ENCODE measurements around the gene MAP3K3. TPM values are rescaled to one million over a fixed set of nuclear protein-coding genes. Genes with fewer than 3 reads are reported as not detected.

MAP3K3 gene
- total and polyA plus RNA-seq, 4 donors: 24.5 to 56.3 (median 41.5) TPM

GRCh38 chr17:63631626-63632025 is 9.4 kb downstream of the MAP3K3 start:
- peak overlapping the region in 1 of 2 donors; percentile 43 for H3K27ac ChIP-seq (ENCODE audit: low read depth in 1 of 2, low read length in 1 of 2)

DNA sequence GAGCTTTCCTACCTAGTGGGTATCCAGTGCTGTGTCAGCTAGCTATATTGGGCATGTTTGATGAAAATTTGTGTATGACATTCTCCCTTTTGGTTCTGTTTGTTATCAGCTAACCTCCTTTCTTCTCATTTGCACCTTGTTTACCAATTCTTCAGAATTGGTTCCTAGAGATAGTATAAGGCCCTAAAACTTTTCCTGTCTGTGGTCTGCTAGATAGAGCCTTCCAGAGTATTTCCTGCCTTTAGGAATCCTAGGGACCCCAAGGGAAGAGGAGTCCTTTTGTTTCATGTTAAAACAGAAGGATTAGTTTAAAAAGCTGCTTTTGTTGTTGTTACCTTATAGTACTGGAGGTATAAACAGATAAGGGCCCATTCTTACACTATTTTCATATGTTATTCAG is 11.5 kb downstream of the MAP3K3 start:
- ATAC-seq (ENCODE audit: insufficient read depth, low FRiP score) (no peak), DNase-seq (no peak)
- H3K4me1 ChIP-seq (ENCODE audit: control insufficient read depth in 5 of 5, insufficient read depth in 5 of 5, low read length in 5 of 5): peaks cover 0 to 30% (median 3%) of the 10 kb centered on the region in 5 donors
- no peaks in the 10 kb centered on the region for H3K27me3 ChIP-seq (ENCODE audit: control insufficient read depth in 3 of 3, insufficient read depth in 3 of 3, low read length in 2 of 3)
- TF ChIP-seq CTCF (IDR thresholded peaks at IDR 0.05; ENCODE audit: control extremely low read depth, extremely low read depth): no peak
- H3K9me3 ChIP-seq (ENCODE audit: control insufficient read depth in 4 of 4, insufficient read depth in 3 of 4, low read length in 3 of 4): no peaks in the 10 kb centered on the region
- H3K4me3 ChIP-seq: no peak overlapping the region
- H3K9ac ChIP-seq (ENCODE audit: insufficient read depth in 1 of 2, low read length in 2 of 2): no peak overlapping the region
- H3K36me3 ChIP-seq (ENCODE audit: control insufficient read depth in 4 of 4, insufficient read depth in 4 of 4, low read length in 4 of 4): peaks cover 6 to 25% (median 15%) of the 10 kb centered on the region in 4 donors
- H3K27ac ChIP-seq (ENCODE audit: low read depth in 1 of 2, low read length in 1 of 2): peak overlapping the region; percentile 9 to 54

More at GRCh38 chr17:63631626-63632025, 9.4 kb downstream of the MAP3K3 start:
- H3K36me3 ChIP-seq (ENCODE audit: control insufficient read depth in 4 of 4, insufficient read depth in 4 of 4, low read length in 4 of 4): peaks cover 6 to 13% (median 11%) of the 10 kb centered on the region in 4 donors
- WGBS, 2 donors: 75 to 82% methylated on average over 1 of the region's 1 CpG
- H3K27me3 ChIP-seq (ENCODE audit: control insufficient read depth in 3 of 3, insufficient read depth in 3 of 3, low read length in 2 of 3): no peaks in the 10 kb centered on the region
- H3K9ac ChIP-seq (ENCODE audit: insufficient read depth in 1 of 2, low read length in 2 of 2): no peak overlapping the region
- H3K9me3 ChIP-seq (ENCODE audit: control insufficient read depth in 4 of 4, insufficient read depth in 3 of 4, low read length in 3 of 4): no peaks in the 10 kb centered on the region
- DNase-seq (no peak), ATAC-seq (ENCODE audit: insufficient read depth, low FRiP score) (no peak)
- no peak overlapping the region for H3K4me3 ChIP-seq
- no peak for TF ChIP-seq CTCF (IDR thresholded peaks at IDR 0.05; ENCODE audit: control extremely low read depth, extremely low read depth)
- peaks cover 6 to 36% (median 10%) of the 10 kb centered on the region in 5 donors for H3K4me1 ChIP-seq (ENCODE audit: control insufficient read depth in 5 of 5, insufficient read depth in 5 of 5, low read length in 5 of 5)

DNA sequence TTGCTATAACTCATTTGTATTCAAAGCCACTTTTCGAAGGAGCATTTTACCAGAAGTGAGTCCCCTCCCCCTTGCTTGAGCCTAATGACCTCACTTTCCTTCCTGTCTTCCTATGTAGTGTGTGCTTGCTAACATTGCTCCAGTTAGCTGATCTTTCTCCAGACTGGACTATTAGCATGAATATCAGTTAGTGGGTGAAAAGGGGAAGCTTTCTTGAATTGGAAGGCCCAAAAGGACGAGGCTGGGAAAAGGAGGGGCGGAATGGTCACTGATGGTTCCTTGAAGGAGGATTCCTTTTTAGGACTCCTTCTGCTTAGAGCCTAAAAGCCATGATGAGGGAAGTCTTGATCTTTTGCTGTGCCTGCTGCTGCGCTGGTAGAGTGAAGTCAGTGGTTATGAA is 11.9 kb downstream of the MAP3K3 start:
- DNase-seq (peak in 2 of 3 donors; percentile 25 to 41), ATAC-seq (ENCODE audit: insufficient read depth, low FRiP score) (no peak)
- H3K4me3 ChIP-seq: no peak overlapping the region
- peak overlapping the region in 1 of 2 donors; percentile 70 for H3K27ac ChIP-seq (ENCODE audit: low read depth in 1 of 2, low read length in 1 of 2)
- peaks cover 0 to 26% (median 3%) of the 10 kb centered on the region in 5 donors for H3K4me1 ChIP-seq (ENCODE audit: control insufficient read depth in 5 of 5, insufficient read depth in 5 of 5, low read length in 5 of 5)
- H3K9ac ChIP-seq (ENCODE audit: insufficient read depth in 1 of 2, low read length in 2 of 2): no peak overlapping the region
- no peaks in the 10 kb centered on the region for H3K9me3 ChIP-seq (ENCODE audit: control insufficient read depth in 4 of 4, insufficient read depth in 3 of 4, low read length in 3 of 4)
- TF ChIP-seq CTCF (IDR thresholded peaks at IDR 0.05; ENCODE audit: control extremely low read depth, extremely low read depth): no peak
- H3K27me3 ChIP-seq (ENCODE audit: control insufficient read depth in 3 of 3, insufficient read depth in 3 of 3, low read length in 2 of 3): no peaks in the 10 kb centered on the region
- WGBS, 2 donors: 42 to 49% methylated on average over 4 of the region's 4 CpGs
- H3K36me3 ChIP-seq (ENCODE audit: control insufficient read depth in 4 of 4, insufficient read depth in 4 of 4, low read length in 4 of 4): peaks cover 9 to 25% (median 15%) of the 10 kb centered on the region in 4 donors

DNA sequence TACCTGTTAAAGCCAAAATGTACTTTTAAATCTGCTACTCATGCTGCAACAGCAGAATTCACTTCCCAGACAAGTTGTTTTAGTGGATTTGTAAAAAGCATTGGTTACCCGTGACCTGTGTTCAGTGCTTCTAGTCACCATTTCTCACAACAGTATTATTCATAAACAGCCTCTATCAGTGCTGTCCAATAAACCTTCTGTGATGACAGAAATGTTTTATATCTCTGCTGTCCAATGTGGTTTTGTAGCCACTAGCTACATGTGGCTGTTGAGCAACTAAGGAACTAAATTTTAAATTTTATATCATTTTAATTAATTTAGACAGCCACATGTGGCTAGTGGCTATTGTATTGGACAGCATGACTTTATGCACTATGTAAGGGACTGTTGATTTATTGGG is 12.6 kb downstream of the MAP3K3 start:
- DNase-seq (no peak), ATAC-seq (ENCODE audit: insufficient read depth, low FRiP score) (no peak)
- H3K4me3 ChIP-seq: no peak overlapping the region
- no peak overlapping the region for H3K9ac ChIP-seq (ENCODE audit: insufficient read depth in 1 of 2, low read length in 2 of 2)
- peaks cover 9 to 25% (median 15%) of the 10 kb centered on the region in 4 donors for H3K36me3 ChIP-seq (ENCODE audit: control insufficient read depth in 4 of 4, insufficient read depth in 4 of 4, low read length in 4 of 4)
- no peaks in the 10 kb centered on the region for H3K27me3 ChIP-seq (ENCODE audit: control insufficient read depth in 3 of 3, insufficient read depth in 3 of 3, low read length in 2 of 3)
- no peaks in the 10 kb centered on the region for H3K9me3 ChIP-seq (ENCODE audit: control insufficient read depth in 4 of 4, insufficient read depth in 3 of 4, low read length in 3 of 4)
- WGBS, 2 donors: 80 to 96% methylated on average over 1 of the region's 1 CpG
- TF ChIP-seq CTCF (IDR thresholded peaks at IDR 0.05; ENCODE audit: control extremely low read depth, extremely low read depth): no peak
- peak overlapping the region; percentile 45 to 70 for H3K27ac ChIP-seq (ENCODE audit: low read depth in 1 of 2, low read length in 1 of 2)
- peaks cover 0 to 19% (median 0%) of the 10 kb centered on the region in 5 donors for H3K4me1 ChIP-seq (ENCODE audit: control insufficient read depth in 5 of 5, insufficient read depth in 5 of 5, low read length in 5 of 5)
